ENCODE measurements around the gene SNRPB.

SNRPB gene

GRCh38 chr20:2463616-2464365, 6.8 kb downstream of the SNRPB start:
- in situ Hi-C loops (cut with MboI; ENCODE audit: low pct_unique_long_range_greater_than_20kb, low sequenced_read_pairs, unreplicated experiment): no loop called here
- TF ChIP-seq, protein P1, sequence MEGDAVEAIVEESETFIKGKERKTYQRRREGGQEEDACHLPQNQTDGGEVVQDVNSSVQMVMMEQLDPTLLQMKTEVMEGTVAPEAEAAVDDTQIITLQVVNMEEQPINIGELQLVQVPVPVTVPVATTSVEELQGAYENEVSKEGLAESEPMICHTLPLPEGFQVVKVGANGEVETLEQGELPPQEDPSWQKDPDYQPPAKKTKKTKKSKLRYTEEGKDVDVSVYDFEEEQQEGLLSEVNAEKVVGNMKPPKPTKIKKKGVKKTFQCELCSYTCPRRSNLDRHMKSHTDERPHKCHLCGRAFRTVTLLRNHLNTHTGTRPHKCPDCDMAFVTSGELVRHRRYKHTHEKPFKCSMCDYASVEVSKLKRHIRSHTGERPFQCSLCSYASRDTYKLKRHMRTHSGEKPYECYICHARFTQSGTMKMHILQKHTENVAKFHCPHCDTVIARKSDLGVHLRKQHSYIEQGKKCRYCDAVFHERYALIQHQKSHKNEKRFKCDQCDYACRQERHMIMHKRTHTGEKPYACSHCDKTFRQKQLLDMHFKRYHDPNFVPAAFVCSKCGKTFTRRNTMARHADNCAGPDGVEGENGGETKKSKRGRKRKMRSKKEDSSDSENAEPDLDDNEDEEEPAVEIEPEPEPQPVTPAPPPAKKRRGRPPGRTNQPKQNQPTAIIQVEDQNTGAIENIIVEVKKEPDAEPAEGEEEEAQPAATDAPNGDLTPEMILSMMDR (IDR thresholded peaks at IDR 0.05; ENCODE audit: extremely low read depth, insufficient read depth, missing control alignments): no peak
- no peak for DNase-seq (ENCODE audit: low spot score)

GRCh38 chr20:2462484-2462883, 8.1 kb downstream of the SNRPB start:
- in situ Hi-C loops (cut with MboI; ENCODE audit: low pct_unique_long_range_greater_than_20kb, low sequenced_read_pairs, unreplicated experiment): no loop called here
- no peak for DNase-seq (ENCODE audit: low spot score)
- TF ChIP-seq, protein P1 (IDR thresholded peaks at IDR 0.05; ENCODE audit: extremely low read depth, insufficient read depth, missing control alignments): no peak

DNA sequence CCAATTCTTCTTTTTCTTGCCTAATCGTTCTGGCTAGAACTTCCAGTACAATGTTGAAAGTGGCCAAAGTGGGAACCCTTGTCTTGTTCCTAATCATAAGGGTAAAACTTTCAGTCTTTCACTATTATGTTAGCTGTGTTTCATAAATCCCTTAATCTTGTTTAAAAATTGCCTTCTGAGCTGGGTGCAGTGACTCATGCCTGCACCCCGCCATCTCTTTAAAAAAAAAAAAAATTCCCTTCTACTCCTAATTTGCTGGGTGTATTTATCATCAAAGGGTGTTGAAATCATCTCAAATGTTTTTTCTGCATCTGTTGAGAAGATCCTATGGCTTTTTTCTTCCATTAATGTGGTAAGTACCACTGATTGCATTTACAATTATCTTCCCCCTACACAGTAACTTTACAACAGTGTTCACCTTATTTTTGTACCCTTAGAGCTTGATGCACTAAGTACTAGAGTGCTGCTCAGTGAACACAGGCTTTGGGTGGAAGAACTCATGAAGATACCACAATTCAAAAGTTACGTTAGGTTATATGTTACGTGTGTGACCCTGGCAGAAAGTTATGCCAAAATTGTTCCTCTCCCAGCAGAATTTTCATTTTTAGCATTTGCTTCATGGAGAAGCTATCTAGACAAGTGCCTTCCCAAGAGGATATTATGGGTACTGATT, 9.7 kb downstream of the SNRPB start:
- no peak for DNase-seq (ENCODE audit: low spot score)
- TF ChIP-seq, protein P1 (IDR thresholded peaks at IDR 0.05; ENCODE audit: extremely low read depth, insufficient read depth, missing control alignments): no peak
- in situ Hi-C loops (cut with MboI; ENCODE audit: low pct_unique_long_range_greater_than_20kb, low sequenced_read_pairs, unreplicated experiment): no loop called here

- no peak for DNase-seq (ENCODE audit: low spot score)
- in situ Hi-C loops (cut with MboI; ENCODE audit: low pct_unique_long_range_greater_than_20kb, low sequenced_read_pairs, unreplicated experiment): no loop called here
These were observed 10.4 kb downstream of the SNRPB start for GRCh38 chr20:2459981-2460751.

GRCh38 chr20:2458919-2459499, 11.6 kb downstream of the SNRPB start:
- in situ Hi-C loops (cut with MboI; ENCODE audit: low pct_unique_long_range_greater_than_20kb, low sequenced_read_pairs, unreplicated experiment): no loop called here
- no peak for DNase-seq (ENCODE audit: low spot score)
- TF ChIP-seq, protein P1 (IDR thresholded peaks at IDR 0.05; ENCODE audit: extremely low read depth, insufficient read depth, missing control alignments): no peak

More at GRCh38 chr20:2459981-2460751, 10.4 kb downstream of the SNRPB start:
- TF ChIP-seq, protein P1 (IDR thresholded peaks at IDR 0.05; ENCODE audit: extremely low read depth, insufficient read depth, missing control alignments): no peak

All from GM13977 (cell line).